ENCODE data around the gene SHLD3.
"Not testable (repeated sequence)": the region's sequence is repeated elsewhere in the genome, so short reads cannot be mapped to it uniquely, and the experiment has no call there.

The SHLD3 gene

GRCh38 chr5:65624571-65625555 lies at the start of gene SHLD3, which contains the start of gene TRAPPC13:
TSS of gene SHLD3 (plus strand) at chr5:65625027. CDS start at chr5:65629588, 4,561 bp downstream.
TSS of gene TRAPPC13 (plus strand) at chr5:65625027. CDS start at chr5:65625061, 34 bp downstream.
- peak; percentile 81 for DNase-seq

GRCh38 chr5:65577141-65577540 lies 47.7 kb upstream of the SHLD3 start:
- no peak for DNase-seq

GRCh38 chr5:65588694-65589093 lies 36.1 kb upstream of the SHLD3 start:
- DNase-seq = no peak

- DNase-seq = not testable (repeated sequence)
Observed at GRCh38 chr5:65601761-65602160, 23.1 kb upstream of the SHLD3 start.

- no peak for DNase-seq
Observed at GRCh38 chr5:65611524-65611923, 13.3 kb upstream of the SHLD3 start.

- no peak for DNase-seq
Observed at GRCh38 chr5:65612298-65612907, 12.4 kb upstream of the SHLD3 start.

DNA sequence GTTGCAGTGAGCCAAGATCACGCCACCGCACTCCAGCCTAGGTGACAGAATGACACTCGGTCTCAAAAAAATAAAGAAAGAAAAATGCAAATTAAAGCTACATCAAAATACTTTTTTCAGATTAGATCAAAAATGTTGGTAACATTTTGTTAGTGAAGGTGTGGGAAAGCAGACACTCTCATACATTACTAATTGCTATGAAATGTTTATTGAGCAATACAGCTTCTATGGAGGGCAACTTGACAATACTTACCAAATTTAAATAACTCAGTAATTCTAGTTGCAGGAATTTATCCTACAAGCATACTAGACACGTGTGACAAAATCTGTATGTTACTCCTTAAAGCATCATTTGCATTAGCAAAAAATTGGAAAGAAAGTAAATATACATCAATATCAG lies 4.8 kb upstream of the SHLD3 start:
- DNase-seq = no peak

- DNase-seq = not testable (repeated sequence)
Observed at GRCh38 chr5:65621961-65622360, 2.9 kb upstream of the SHLD3 start.

- DNase-seq = no peak
Observed at GRCh38 chr5:65623482-65623881, 1.3 kb upstream of the SHLD3 start.

GRCh38 chr5:65624025-65624570 lies 729 bp upstream of the SHLD3 start, which contains the start of gene TRIM23:
TSS of gene TRIM23 (minus strand) at chr5:65624333. CDS start at chr5:65624274, 59 bp downstream.
- peak; percentile 92 for DNase-seq

DNA sequence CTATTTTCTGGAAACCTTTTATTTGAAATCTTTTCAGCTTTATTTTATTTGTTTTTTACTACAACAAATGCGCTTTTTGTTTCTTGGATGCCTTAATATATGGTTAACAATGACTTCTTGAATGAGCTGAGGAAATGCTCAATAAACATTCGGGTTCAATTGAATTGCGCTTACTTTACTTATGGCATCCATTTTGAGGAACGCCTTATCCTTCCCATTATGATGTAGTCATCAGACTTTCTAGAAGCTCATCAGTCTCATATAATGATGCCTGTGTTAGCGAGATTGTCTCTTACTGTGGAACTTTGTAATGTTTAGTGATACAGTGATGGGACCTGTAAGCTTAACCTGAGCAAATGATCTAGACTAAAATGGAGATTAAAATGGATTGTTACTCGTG lies 916 bp downstream of the SHLD3 start:
- no peak for DNase-seq

GRCh38 chr5:65630981-65631380 lies 6.2 kb downstream of the SHLD3 start:
- DNase-seq = no peak

GRCh38 chr5:65640240-65640639 lies 15.4 kb downstream of the SHLD3 start:
- DNase-seq = no peak

DNA sequence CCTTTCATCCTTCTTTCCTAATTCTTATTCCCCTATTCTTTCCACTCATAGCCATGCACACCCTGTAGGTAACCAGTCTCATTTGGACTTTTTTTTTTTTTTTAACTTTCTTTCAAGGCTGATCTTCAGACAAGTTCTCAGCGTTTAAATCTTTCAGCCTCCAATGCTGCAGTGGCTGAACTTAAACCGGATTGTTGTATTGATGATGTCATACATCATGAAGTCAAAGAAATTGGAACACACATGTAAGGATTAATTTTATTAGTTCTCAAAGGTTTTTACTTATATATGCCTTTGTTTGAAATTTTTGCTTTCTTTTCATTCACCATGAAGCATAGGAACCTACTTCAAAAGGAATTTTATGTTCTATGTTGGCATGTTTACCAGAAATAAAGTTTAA lies 22.1 kb downstream of the SHLD3 start:
- no peak for DNase-seq

DNA sequence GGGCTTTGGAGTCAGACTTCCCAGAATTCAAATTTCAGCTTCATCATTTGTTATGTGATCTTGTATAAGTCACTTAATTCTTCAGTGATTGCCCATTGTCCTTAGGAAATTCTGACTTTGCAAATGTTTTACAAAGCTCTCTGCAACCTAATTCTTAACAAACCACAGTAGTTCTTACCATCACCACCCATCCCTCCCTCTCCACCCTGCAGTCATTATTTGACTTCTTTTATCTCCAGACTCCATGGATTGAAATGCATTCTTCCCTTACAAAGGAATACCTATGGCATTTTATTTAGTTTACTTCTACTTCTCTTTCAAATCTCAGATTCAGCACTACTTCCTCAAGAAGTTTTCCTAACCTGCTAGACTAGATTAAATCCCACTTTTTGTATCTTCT lies 23.1 kb downstream of the SHLD3 start:
- DNase-seq = no peak

DNA sequence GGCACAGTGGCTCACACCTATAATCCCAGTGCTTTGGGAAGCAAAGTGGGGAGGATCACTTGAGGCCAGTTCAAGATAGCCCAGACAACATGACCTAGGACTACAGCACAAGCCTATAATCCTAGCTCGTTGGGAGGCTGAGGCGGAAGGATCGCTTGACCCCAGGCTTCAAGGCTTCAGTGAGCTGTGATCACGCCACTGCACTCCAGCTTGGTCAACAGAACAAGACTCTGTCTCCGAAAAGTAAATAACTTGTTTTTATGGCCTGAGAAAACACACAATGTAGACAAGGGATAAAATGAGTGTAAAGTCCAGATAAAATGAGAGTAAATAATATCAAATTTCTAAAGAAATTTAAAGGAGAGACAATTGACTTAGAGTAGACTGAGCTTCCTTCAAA lies 26.3 kb downstream of the SHLD3 start:
- DNase-seq = no peak

- DNase-seq = no peak
Observed at GRCh38 chr5:65654713-65655112, 29.9 kb downstream of the SHLD3 start.

DNA sequence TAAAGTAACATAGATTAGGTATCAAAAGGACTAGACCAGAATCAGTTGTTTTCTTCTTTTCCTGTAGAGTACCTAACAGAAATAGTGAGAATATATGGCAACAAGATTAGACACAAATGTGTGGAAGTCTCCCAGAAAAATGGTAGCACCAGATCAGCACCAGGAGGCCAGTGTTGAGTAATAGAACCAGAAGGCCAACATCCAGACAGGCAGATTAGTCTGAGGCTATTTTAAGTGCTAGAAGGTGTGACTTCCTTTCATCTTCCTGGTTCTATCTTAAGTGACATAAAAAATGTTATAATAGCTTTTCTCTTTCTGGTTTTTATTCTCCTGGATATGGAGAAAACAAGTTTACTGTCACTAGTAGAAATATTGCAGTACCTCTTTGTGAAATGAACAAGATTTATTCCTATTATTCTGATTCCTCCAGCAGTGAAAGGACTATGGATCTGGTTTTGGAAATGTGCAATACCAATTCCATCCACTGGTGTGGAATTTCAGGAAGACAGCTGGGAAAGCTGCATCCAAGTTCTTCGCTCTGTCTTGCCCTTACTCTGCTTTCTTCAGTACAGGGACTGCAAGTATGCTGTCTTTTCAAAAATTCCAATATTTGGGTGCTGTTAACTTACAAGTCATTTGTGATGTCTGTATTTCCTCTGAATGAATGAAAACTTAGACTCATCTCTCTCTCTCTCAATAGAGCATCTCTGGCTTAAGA lies 39.1 kb downstream of the SHLD3 start:
- no peak for DNase-seq

GRCh38 chr5:65668696-65669095 lies 43.9 kb downstream of the SHLD3 start:
- no peak for DNase-seq

DNA sequence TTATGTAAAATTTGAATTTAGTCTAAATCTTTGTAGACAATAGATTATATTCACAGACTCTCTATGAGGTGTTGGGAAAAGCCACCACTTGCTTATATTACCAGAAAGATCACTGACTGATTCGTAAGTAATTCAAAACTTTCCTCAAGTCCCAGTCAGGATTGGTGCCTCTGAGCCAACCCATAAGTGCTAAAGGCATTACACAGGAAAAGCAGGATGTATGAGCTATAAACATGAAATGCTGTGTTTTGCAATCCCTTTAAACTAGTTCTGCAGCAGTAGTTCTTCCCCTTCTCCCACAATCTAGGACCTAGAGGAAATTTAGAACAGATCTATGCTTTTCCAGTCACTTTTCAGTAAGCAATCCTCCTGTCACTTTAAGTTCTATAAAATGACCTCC lies 48.0 kb downstream of the SHLD3 start:
- no peak for DNase-seq

DNA sequence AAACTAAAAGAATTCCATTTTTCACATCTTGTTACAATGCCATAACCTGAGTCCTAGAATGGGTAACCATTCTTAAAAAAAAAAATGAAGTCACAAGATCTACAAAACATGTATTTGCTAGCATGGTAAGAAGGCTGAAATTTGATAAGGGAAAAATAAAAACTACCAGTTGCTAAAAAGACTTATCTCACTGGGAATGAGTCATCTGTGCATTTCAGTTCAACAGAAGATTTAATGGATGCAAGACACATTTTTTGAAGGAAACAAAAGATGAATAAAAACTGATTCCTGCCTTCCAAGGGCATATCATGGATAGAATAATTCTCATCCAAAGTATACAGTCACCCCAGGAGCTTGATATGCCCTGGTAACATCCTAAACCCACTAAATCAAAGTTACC lies 49.9 kb downstream of the SHLD3 start:
- no peak for DNase-seq

GRCh38 chr5:65676056-65676455 lies 51.2 kb downstream of the SHLD3 start:
- DNase-seq = not testable (repeated sequence)

Measured in stimulated activated CD4-positive, alpha-beta T cell treated with anti-CD3 and anti-CD28 coated beads, Interleukin-1b, Interleukin-23, amount 100 ng/mL, for 48 hours (primary cell).